Measurements from ENCODE around the gene CAPN15. TPM values are rescaled to one million over a fixed set of nuclear protein-coding genes. Genes with fewer than 3 reads are reported as not detected.

Gene CAPN15
- total RNA-seq, 1 donor from 2014 or later, result 57.4 TPM

GRCh38 chr16:520847-521246 lies 6.7 kb upstream of the CAPN15 start:
- H3K27me3 Mint-ChIP-seq, result no peaks in the 10 kb centered on the region
- no peak for DNase-seq (ENCODE audit: low spot score, unreplicated experiment)
- no peak for TF ChIP-seq CTCF (IDR thresholded peaks at IDR 0.05; ENCODE audit: unreplicated experiment)
- H3K4me1 Mint-ChIP-seq (ENCODE audit: low read depth), result peaks cover 6% of the 10 kb centered on the region
- no peak overlapping the region for H3K4me3 Mint-ChIP-seq (ENCODE audit: low read depth)
- H3K27ac Mint-ChIP-seq, result no peak overlapping the region
- H3K36me3 Mint-ChIP-seq (ENCODE audit: insufficient read depth), result peaks cover 6% of the 10 kb centered on the region
- no peaks in the 10 kb centered on the region for H3K9me3 Mint-ChIP-seq (ENCODE audit: low read depth)

GRCh38 chr16:521381-522210 lies 5.9 kb upstream of the CAPN15 start:
- H3K36me3 Mint-ChIP-seq (ENCODE audit: insufficient read depth), result peaks cover 3% of the 10 kb centered on the region
- H3K27ac Mint-ChIP-seq, result no peak overlapping the region
- peaks cover 11% of the 10 kb centered on the region for H3K4me1 Mint-ChIP-seq (ENCODE audit: low read depth)
- no peak for DNase-seq (ENCODE audit: low spot score, unreplicated experiment)
- no peak overlapping the region for H3K4me3 Mint-ChIP-seq (ENCODE audit: low read depth)
- no peak for TF ChIP-seq CTCF (IDR thresholded peaks at IDR 0.05; ENCODE audit: unreplicated experiment)
- no peaks in the 10 kb centered on the region for H3K27me3 Mint-ChIP-seq
- H3K9me3 Mint-ChIP-seq (ENCODE audit: low read depth), result no peaks in the 10 kb centered on the region

GRCh38 chr16:522320-523096 lies 5.0 kb upstream of the CAPN15 start:
- Mint-ChIP-seq H3K4me1 (ENCODE audit: low read depth) (peaks cover 12% of the 10 kb centered on the region), H3K9me3 (ENCODE audit: low read depth) (no peaks in the 10 kb centered on the region), H3K36me3 (ENCODE audit: insufficient read depth) (peaks cover 2% of the 10 kb centered on the region), H3K27ac (peak overlapping the region; percentile 16), H3K27me3 (no peaks in the 10 kb centered on the region), H3K4me3 (ENCODE audit: low read depth) (no peak overlapping the region)
- DNase-seq (ENCODE audit: low spot score, unreplicated experiment), result no peak
- TF ChIP-seq CTCF (IDR thresholded peaks at IDR 0.05; ENCODE audit: unreplicated experiment), result no peak

GRCh38 chr16:523097-523741 lies 4.3 kb upstream of the CAPN15 start:
- H3K9me3 Mint-ChIP-seq (ENCODE audit: low read depth), result no peaks in the 10 kb centered on the region
- DNase-seq (ENCODE audit: low spot score, unreplicated experiment), result no peak
- H3K27me3 Mint-ChIP-seq, result no peaks in the 10 kb centered on the region
- H3K36me3 Mint-ChIP-seq (ENCODE audit: insufficient read depth), result peaks cover 2% of the 10 kb centered on the region
- no peak overlapping the region for H3K4me3 Mint-ChIP-seq (ENCODE audit: low read depth)
- H3K4me1 Mint-ChIP-seq (ENCODE audit: low read depth), result peaks cover 12% of the 10 kb centered on the region
- H3K27ac Mint-ChIP-seq, result no peak overlapping the region
- TF ChIP-seq CTCF (IDR thresholded peaks at IDR 0.05; ENCODE audit: unreplicated experiment), result no peak

All from progenitor cell of endocrine pancreas (in vitro differentiated cells).